Prostate gland (tissue), 2 donors: ENCODE measurements around the gene MON1B. TPM values are rescaled to one million over a fixed set of nuclear protein-coding genes. Genes with fewer than 3 reads are reported as not detected.

Experiments used
- DNase-seq: peaks from one replicate; pipeline ENCODE4 v3.0.0-alpha.2; 2019; ENCODE audit warnings: low spot score
- H3K27ac ChIP-seq, 2 donors: fragments of 200-600 bp; sonication (generic); 2 replicates each; pipeline ENCODE4 v1.5.1; 2017 to 2019
- H3K27me3 ChIP-seq: fragments of 200-600 bp; sonication (generic); replicated peaks from 2 replicates; pipeline ENCODE4 v1.5.1; 2019; ENCODE audit not compliant: insufficient read depth
- H3K36me3 ChIP-seq, 2 donors: fragments of 200-600 bp; sonication (generic); 1 replicate in 1 of 2; 2 replicates in 1 of 2; pipeline versions ENCODE4 v1.5.1 to v1.8.1; 2017 to 2019
- H3K4me1 ChIP-seq: fragments of 200-600 bp; sonication (generic); replicated peaks from 2 replicates; pipeline ENCODE4 v1.5.1; 2019
- H3K4me3 ChIP-seq, 2 donors: fragments of 200-600 bp; sonication (generic); 2 replicates each; pipeline ENCODE4 v1.5.1; 2017 to 2019
- H3K9me3 ChIP-seq: fragments of 200-600 bp; sonication (generic); 2 replicates; pipeline ENCODE4 v1.5.1; 2017
- CTCF ChIP-seq, 4 experiments: fragments of 200-600 bp in 2 of 4; fragments of 450-650 bp in 2 of 4; sonication (generic) in 2 of 4; IDR thresholded peaks; 1 replicate in 3 of 4; 2 replicates in 1 of 4; pipeline ENCODE4 v1.5.1; 2016 to 2019; ENCODE audit warnings: antibody characterized with exemption in 4 of 4, mild to moderate bottlenecking in 2 of 4, moderate library complexity in 2 of 4
- POLR2A ChIP-seq: fragments of 450-650 bp; IDR thresholded peaks from one replicate; pipeline ENCODE4 v1.6.1; 2016; ENCODE audit warnings: antibody characterized with exemption, mild to moderate bottlenecking
- POLR2AphosphoS5 ChIP-seq: sonication (generic); formaldehyde crosslinking; IDR thresholded peaks from one replicate; pipeline ENCODE4 v1.6.1; 2017; ENCODE audit warnings: antibody characterized with exemption
- WGBS: methylation state at CpG from one replicate; pipeline ENCODE4 v1.1.5; 2018; 5-methylcytosine and 5-hydroxymethylcytosine counted together
- intact Hi-C: fragments of 100-400 bp; cut with DNase I; formaldehyde crosslinking; loops from one replicate; pipeline ENCODE4 v1.14.2; 2022
- total RNA-seq, 2 donors: library from RNA; depleted of rRNA; stranded (reverse); fragments of >200 nt; gene quantifications; one replicate each; pipeline ENCODE4 v1.1.0, GENCODE V29; 2016

The MON1B gene
- total RNA-seq, 2 donors from 2014 or later = 53.9 to 116 TPM

- Histone ChIP-seq H3K4me1 (no peaks in the 10 kb centered on the region), H3K36me3 (no peaks in the 10 kb centered on the region), H3K27me3 (no peaks in the 10 kb centered on the region), H3K4me3 (no peak overlapping the region), H3K9me3 (no peaks in the 10 kb centered on the region), H3K27ac (no peak overlapping the region)
- TF ChIP-seq CTCF (IDR thresholded peaks at IDR 0.05) (peak in 2 of 4 experiments; percentile 23 to 38), POLR2AphosphoS5 (no peak)
- DNase-seq = no peak
- 21% methylated on average over 6 of the region's 6 CpGs for WGBS
- intact Hi-C loops = loop anchor here (5.0 kb wide), 1 partner anchor 1382 kb away; no protein-coding TSS in a partner anchor
Observed at GRCh38 chr16:77169650-77170236, 21.2 kb upstream of the MON1B start.

GRCh38 chr16:77170805-77171204 lies 20.2 kb upstream of the MON1B start:
- intact Hi-C loops = loop anchor here (5.0 kb wide), 1 partner anchor 1384 kb away; no protein-coding TSS in a partner anchor
- TF ChIP-seq POLR2AphosphoS5 (no peak), POLR2A (no peak), CTCF (IDR thresholded peaks at IDR 0.05) (no peak)

GRCh38 chr16:77171745-77172635 lies 19.0 kb upstream of the MON1B start:
- no peaks in the 10 kb centered on the region for H3K9me3 ChIP-seq
- TF ChIP-seq POLR2A (no peak), POLR2AphosphoS5 (no peak), CTCF (IDR thresholded peaks at IDR 0.05) (peak; percentile 36 to 76 (median 67))
- WGBS = 34% methylated on average over 5 of the region's 5 CpGs
- intact Hi-C loops = loop anchor here (5.0 kb wide), 1 partner anchor 1385 kb away; no protein-coding TSS in a partner anchor
- no peaks in the 10 kb centered on the region for H3K36me3 ChIP-seq
- H3K27ac ChIP-seq = no peak overlapping the region
- no peaks in the 10 kb centered on the region for H3K27me3 ChIP-seq
- H3K4me1 ChIP-seq = no peaks in the 10 kb centered on the region
- peak; percentile 63 for DNase-seq
- H3K4me3 ChIP-seq = no peak overlapping the region

More at GRCh38 chr16:77170805-77171204, 20.2 kb upstream of the MON1B start:
- no peak overlapping the region for H3K27ac ChIP-seq
- H3K4me1 ChIP-seq = no peaks in the 10 kb centered on the region
- H3K36me3 ChIP-seq = no peaks in the 10 kb centered on the region
- H3K9me3 ChIP-seq = no peaks in the 10 kb centered on the region
- H3K27me3 ChIP-seq = no peaks in the 10 kb centered on the region
- no peak overlapping the region for H3K4me3 ChIP-seq
- no peak for DNase-seq
- WGBS = 61% methylated on average over 4 of the region's 4 CpGs

GRCh38 chr16:77172951-77173350 lies 18.0 kb upstream of the MON1B start:
- no peaks in the 10 kb centered on the region for H3K27me3 ChIP-seq
- H3K36me3 ChIP-seq = no peaks in the 10 kb centered on the region
- H3K27ac ChIP-seq = no peak overlapping the region
- no peaks in the 10 kb centered on the region for H3K4me1 ChIP-seq
- H3K9me3 ChIP-seq = no peaks in the 10 kb centered on the region
- intact Hi-C loops = loop anchor here (5.0 kb wide), 1 partner anchor 1386 kb away; no protein-coding TSS in a partner anchor
- no peak for TF ChIP-seq POLR2AphosphoS5
- no peak for TF ChIP-seq CTCF (IDR thresholded peaks at IDR 0.05)
- TF ChIP-seq POLR2A = no peak
- no peak overlapping the region for H3K4me3 ChIP-seq
- DNase-seq = no peak
